ENCODE results near the gene CTNNA2.

CTNNA2 gene

GRCh38 chr2:80354858-80355257 lies 842.0 kb downstream of the CTNNA2 start:
- no peak for DNase-seq

GRCh38 chr2:80361904-80362303 lies 849.1 kb downstream of the CTNNA2 start:
- DNase-seq, result no peak

GRCh38 chr2:80363330-80363729 lies 850.5 kb downstream of the CTNNA2 start:
- DNase-seq, result no peak

GRCh38 chr2:80363791-80364349 lies 851.0 kb downstream of the CTNNA2 start:
- DNase-seq, result peak; percentile 15

GRCh38 chr2:80364524-80365212 lies 851.8 kb downstream of the CTNNA2 start:
- no peak for DNase-seq

DNA sequence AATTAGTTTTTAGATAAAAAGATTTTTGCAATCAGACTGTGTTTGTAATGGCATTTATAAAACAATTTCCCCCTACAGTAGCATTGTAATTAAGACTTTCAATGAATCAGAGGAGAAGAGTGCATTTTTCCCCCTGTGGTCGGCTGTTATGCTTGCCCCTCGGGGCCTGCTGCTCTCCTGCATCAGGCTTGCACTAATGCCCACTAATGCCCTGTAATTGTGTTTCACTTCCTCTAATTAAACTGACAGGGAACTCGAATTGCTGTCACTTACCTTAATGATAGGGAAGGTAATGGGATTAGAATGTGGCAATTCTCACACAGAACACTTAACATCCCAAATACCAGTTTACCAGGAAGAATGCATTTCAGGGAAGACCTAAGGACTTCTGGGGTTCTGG lies 852.9 kb downstream of the CTNNA2 start:
- DNase-seq, result peak; percentile 20

- no peak for DNase-seq
These were observed 857.6 kb downstream of the CTNNA2 start for GRCh38 chr2:80370375-80371009.

GRCh38 chr2:80374105-80374504 lies 861.3 kb downstream of the CTNNA2 start:
- no peak for DNase-seq

- no peak for DNase-seq
These were observed 864.2 kb downstream of the CTNNA2 start for GRCh38 chr2:80377071-80377470.

DNA sequence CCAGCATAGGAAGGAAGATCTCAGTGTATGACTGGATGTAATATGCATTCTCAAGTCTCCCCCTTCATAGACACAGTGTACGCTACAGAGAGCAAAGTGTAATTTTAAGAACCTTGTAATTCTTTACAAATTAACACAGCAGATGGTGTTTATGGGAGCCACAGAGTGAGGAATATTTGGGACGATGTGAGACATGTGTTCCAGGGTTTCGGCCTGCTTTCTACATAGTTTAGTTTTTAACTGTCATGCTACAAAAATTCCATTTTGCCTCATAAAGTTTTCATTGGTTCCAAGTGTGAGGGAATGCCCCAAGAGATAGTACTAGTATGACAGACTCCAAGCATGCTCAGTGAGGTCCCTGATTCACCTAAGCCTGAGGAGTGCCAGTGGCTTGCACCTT lies 867.9 kb downstream of the CTNNA2 start:
- DNase-seq, result no peak

DNA sequence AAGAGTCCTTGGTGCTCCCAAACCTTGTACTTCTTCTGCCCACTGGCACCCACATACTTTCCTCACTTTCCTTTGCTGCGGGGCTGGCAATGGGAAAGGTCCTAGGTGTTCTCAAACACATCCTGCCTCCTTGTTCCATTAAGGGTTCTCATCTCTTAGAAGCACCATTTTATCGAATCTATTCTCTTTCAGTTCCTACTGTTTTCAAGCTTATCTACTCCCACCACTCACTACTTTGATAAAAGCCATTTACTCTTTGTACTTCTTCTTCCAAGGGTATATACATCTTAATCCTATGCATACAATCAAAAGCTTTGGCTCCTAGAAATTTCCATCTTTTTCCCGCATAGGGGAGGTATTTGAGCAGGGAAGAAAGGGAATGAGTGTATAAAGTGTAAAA lies 868.8 kb downstream of the CTNNA2 start:
- no peak for DNase-seq

DNA sequence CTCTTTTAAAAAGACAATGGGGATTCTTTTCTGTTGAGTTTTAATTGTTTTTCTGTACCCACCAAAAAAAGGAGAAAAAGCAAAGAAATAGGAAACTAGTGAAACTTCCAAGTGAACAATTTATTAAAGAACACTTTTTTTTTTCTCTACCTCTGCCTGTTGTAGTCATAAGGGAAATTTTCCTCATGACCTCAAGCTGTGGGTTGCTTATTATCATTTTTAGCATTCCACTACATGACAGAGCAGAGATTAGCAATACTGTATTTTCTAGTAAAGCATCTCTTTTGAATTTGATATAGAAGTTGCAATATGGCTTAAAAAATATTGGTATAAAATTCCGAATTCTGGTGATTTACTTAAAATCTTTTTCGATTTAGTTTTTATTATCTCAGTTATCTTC lies 879.6 kb downstream of the CTNNA2 start:
- DNase-seq, result no peak

DNA sequence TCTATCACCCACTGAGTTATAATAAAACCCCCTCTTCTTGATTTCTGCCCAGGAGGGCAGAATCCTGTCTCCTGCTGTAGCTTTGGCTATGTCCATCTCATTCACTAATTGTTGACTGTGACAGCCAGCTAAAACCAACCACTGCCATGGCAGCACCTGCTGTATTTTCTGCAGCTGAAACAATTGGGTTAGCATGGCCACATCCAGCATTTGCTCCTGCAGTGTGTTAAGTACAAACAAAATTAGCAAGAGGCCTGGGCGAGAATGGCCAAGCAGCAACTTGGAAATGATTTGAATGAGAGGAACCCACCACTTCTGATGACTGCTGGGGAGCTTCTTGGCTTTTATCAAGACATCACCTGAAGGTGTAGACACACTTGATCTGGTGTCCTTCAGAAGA lies 881.1 kb downstream of the CTNNA2 start:
- DNase-seq, result no peak

- no peak for DNase-seq
These were observed 882.4 kb downstream of the CTNNA2 start for GRCh38 chr2:80395251-80395650.

DNA sequence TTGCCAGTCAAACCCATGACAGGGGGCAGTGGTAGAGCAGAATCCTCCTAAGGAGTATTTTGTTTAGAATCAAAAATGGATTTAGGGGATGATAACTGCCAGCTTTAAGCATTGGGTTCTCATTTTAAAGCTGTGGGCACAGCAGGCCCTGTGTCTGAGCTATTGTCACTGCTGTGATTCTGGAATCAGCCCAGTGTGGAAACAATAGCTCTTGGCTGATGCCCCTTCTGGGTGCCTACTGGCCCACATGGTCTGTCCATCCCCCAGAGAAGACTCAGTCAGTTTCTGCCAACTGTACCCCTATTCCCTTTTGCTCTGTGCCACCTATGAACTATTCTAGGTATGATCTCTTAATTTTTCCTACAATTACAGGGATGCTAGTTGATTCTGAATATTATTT lies 883.4 kb downstream of the CTNNA2 start:
- no peak for DNase-seq

DNA sequence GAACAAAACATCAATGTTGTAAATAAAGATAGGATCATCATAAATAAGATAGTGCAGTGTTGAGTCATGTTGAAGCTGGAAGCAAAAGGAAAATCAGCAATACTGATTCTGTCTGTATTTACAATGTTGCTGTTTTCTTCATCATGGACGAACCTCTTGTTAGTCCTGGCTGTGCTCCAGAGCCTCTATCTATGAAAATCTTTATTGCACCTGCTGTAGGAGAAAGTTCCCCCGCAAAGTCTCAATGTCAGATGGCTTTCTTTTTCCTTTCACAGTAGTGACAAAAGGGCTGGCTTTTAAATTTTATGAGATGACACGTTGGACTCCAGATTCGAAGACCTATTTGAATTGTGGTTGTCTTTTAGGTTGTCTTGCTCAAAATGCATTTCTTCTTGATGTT lies 890.2 kb downstream of the CTNNA2 start:
- no peak for DNase-seq

DNA sequence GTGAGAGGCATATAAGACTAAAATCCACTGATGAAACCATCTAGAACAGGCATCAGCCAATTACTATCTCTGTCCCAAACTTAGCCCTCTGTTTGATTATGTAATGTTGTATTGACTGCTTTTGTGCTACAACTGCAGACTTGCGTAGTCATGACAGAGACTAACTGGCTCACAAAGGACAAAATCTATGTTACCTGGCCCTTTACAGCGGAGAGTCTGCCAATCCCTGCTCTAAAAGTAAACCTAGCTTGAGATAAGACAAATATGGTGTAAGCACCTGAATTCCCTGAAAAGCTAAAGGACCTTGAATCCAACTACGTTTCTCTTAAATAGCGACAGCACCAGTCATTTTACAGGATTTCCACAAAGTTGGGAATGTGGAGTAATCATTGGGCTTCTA lies 894.5 kb downstream of the CTNNA2 start:
- DNase-seq, result no peak

GRCh38 chr2:80410346-80410745 lies 897.5 kb downstream of the CTNNA2 start:
- DNase-seq, result no peak

- no peak for DNase-seq
These were observed 900.3 kb downstream of the CTNNA2 start for GRCh38 chr2:80413136-80413535.

- DNase-seq, result no peak
These were observed 904.9 kb downstream of the CTNNA2 start for GRCh38 chr2:80417737-80418136.

GRCh38 chr2:80420530-80421208 lies 907.8 kb downstream of the CTNNA2 start:
- no peak for DNase-seq

DNA sequence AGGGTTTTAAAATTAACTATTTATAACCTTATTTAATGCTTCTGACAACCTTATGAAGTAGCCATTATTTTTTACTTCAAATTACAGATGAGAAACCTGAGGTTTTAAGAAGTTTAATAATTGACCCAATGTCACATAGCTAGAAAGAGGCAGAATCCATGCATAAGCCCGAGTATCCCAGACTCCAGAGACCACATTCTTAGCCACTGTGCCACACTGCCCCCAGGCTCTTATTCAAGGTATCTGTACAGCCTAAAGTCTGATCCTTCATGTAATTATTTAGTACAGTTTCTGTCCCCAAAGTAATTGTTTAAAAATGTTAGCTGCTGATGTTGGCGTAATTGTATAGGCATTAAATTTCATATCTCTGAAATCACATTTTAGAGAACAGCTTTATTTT lies 916.4 kb downstream of the CTNNA2 start:
- DNase-seq, result no peak

DNA sequence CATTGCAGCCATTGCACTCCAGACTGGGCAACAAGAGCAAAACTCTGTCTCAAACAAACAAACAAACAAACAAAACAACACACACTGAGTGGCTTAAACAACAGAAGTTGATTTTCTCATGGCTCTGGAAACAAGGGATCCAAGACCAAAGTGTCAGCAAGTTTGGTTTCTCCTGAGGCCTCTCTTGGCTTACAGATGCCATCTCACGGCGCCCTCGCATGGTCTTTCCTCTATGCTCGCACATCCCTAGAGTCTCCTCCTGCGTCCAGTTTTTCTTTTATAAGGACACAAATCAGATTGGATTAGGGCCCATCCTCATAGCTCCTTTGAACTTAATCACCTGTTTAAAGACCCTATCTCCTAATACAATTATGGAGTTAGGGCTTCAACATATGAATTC lies 925.1 kb downstream of the CTNNA2 start:
- DNase-seq, result no peak

GRCh38 chr2:80438686-80439085 lies 925.8 kb downstream of the CTNNA2 start:
- no peak for DNase-seq
